ENCODE results near the gene SNX11. TPM values are rescaled to one million over a fixed set of nuclear protein-coding genes. Genes with fewer than 3 reads are reported as not detected.

Gene SNX11
- total RNA-seq, 4 donors from 2014 or later, result 10.1 to 19.1 (median 18.4) TPM

DNA sequence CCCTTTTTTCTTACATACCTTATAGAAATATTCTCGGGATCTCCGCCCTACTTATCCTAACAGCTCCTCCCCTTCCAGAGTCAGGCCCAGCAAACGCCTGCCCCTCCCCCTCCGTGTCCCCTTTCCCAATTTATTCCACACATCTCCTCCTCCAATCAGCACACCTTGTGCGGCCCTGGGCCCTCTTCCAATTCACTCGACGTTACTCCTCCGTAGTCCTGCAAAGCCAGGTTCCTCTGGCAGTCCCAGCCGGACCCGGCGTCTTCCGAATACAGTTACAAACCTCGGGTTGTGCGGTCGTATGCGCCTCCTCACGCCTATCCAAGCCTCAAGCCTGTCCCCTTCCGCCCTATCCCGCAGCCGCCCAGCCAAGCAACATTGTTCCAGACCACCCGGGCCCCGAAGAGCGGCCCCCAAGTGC is 7.0 kb upstream of the SNX11 start:
- peak; percentile 31 for DNase-seq (ENCODE audit: low spot score)
- ATAC-seq (ENCODE audit: low FRiP score), result peak; percentile 47
- TF ChIP-seq, protein P1, sequence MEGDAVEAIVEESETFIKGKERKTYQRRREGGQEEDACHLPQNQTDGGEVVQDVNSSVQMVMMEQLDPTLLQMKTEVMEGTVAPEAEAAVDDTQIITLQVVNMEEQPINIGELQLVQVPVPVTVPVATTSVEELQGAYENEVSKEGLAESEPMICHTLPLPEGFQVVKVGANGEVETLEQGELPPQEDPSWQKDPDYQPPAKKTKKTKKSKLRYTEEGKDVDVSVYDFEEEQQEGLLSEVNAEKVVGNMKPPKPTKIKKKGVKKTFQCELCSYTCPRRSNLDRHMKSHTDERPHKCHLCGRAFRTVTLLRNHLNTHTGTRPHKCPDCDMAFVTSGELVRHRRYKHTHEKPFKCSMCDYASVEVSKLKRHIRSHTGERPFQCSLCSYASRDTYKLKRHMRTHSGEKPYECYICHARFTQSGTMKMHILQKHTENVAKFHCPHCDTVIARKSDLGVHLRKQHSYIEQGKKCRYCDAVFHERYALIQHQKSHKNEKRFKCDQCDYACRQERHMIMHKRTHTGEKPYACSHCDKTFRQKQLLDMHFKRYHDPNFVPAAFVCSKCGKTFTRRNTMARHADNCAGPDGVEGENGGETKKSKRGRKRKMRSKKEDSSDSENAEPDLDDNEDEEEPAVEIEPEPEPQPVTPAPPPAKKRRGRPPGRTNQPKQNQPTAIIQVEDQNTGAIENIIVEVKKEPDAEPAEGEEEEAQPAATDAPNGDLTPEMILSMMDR (IDR thresholded peaks at IDR 0.05), result no peak

DNA sequence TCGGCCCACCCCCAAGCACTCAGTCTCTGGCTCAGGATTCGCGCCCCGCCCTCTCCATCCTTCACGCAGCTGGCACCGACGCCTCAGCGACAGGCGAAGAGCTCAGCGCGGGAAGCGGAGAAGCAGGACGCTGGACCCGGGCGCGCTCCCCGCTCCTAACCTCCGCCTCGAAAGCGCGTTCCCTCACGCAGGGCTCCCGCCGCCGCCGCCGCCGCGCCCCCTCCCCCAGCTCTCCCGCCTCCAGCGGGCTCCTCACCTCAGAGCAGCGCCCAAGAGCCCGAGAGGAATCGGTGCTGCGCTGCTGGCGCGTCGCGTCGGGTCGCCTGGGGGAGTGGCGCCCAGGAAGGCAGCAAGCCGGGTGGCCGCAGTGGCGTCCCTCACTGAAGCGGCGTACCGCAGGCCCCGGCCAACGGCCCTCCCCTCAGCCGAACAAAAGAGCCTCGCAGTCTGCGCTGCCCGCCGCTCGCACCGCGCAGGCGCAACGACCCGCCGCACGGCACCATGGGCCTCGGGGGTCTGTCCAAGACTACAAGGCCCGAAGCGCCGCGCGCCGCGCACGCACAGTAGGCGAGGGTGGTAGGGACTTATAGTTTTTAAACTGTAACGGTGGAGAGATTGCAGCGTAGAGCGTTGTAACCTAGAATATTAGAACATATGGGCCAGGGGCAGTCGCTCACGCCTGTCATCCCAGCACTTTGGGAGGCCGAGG is 6.4 kb upstream of the SNX11 start, which contains the start of gene CBX1:
TSS of gene CBX1 (minus strand) at position 467 of the 709 bp plus-strand sequence. CDS start 24,474 bp downstream, outside the sequence.
- DNase-seq (ENCODE audit: low spot score), result peak; percentile 48
- peak; percentile 76 for ATAC-seq (ENCODE audit: low FRiP score)
- TF ChIP-seq, protein P1 (IDR thresholded peaks at IDR 0.05), result no peak

DNA sequence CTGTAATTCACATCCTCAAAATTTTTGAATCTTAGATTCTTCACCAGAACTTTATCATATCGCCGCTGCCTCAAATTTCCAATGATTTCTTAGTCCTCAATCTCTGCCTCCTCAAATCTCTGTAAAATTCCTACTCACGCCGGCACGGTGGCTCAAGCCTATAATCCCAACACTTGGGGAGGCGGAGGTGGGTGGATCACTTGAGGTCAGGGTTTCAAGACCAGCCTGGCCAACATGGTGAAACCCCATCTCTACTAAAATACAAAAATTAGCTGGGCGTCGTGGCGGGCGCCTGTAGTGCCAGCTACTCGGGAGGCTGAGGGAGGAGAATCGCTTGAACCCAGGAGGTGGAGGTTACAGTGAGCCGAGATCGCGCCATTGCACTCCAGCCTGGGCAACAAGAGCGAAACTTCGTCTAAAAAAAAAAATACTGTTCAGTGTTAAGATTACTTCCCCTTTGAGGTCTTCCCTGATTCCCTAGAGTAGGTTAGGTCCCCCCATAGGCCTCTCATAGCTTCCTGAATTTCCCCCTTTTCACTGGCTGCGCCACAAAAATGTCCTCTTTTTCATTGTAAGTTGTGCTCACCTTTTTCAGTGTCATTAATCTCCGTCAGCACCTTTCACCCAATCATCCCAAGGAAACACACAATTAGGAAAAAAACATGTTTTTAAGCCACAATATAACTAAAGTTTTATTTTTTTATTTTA is 5.4 kb upstream of the SNX11 start:
- no peak for ATAC-seq (ENCODE audit: low FRiP score)
- TF ChIP-seq, protein P1 (IDR thresholded peaks at IDR 0.05), result no peak
- no peak for DNase-seq (ENCODE audit: low spot score)

DNA sequence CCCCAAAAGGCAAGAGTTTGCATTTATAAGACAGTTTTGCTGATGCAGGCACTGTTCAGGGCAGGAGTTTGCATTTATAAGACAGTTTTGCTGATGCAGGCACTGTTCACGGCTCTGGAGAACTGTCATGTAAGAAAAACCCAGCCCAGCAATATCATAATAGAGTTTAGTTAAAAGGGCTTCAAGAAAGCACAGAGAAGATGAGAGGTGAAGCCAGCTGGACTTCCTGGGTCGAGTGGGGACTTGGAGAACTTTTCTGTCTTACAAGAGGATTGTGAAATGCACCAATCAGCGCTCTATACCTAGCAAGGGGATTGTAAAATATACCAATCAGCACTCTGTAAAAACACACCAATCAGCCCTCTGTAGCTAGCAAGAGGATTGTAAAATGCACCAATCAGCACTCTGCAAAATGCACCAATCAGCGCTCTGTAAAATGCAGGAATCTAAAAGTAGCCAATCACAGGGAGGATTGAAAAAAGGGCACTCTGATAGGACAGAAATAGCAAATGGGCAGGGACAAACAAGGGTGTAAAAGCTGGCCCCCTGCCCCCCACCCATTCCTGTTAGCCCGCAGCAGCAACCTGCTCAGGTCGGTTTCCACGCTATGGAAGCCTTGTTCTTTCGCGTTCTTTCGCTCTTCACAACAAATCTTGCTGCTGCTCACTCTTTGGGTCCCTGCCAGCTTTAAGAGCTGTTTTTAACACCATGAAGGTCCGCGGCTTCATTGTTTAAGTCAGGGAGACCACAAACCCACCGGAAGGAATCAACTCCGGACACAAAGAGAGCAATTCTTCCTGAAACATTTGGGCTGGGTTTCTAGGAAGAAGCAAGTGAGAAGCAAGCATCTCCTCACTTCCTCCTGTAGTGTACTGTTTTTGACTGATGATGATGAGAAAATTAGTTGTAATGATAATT is 4.5 kb upstream of the SNX11 start:
- TF ChIP-seq, protein P1 (IDR thresholded peaks at IDR 0.05), result no peak
- ATAC-seq (ENCODE audit: low FRiP score) (no peak), DNase-seq (ENCODE audit: low spot score) (no peak)

DNA sequence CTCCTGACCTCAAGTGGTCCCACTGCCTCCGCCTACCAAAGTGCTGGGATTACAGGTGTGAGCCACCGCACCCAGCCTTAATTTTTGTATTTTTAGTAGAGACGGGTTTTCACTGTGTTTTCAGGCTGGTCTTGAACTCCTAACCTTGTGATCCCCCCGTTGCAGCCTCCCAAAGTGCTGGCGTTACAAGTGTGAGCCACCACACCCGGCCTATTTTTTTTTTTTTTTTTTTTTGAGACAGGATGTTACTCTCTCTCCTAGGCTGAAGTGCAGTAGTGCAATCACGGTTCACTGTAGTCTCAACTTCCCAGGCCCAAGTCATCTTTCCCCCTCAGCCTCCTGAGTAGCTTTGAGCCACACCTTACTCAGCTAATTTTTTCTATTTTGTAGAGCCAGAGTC is 3.1 kb upstream of the SNX11 start:
- no peak for DNase-seq (ENCODE audit: low spot score)

DNA sequence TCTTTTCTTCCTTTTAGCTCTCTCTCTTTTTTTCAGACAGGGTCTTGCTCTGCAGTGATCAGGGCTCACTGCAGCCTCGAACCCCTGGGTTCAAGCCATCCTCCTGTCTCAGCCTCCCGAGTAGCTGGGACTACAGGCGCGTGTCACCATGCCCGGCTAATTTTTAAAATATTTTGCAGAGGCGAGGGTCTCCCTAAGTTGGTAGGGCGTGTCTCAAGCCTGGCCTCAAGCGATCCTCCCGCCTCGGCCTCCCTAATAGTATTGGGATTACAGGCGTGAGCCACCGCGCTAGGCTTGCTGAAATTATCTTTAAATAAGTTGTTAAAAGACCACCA is 797 bp upstream of the SNX11 start:
- TF ChIP-seq, protein P1 (IDR thresholded peaks at IDR 0.05), result no peak
- DNase-seq (ENCODE audit: low spot score) (no peak), ATAC-seq (ENCODE audit: low FRiP score) (no peak)

More for the DNA sequence above, 3.1 kb upstream of the SNX11 start:
- no peak for ATAC-seq (ENCODE audit: low FRiP score)
- TF ChIP-seq, protein P1 (IDR thresholded peaks at IDR 0.05), result no peak
